DOHH2 (cell line): Measurements from ENCODE around the gene UBTD2.

Source experiments
- H3F3A ChIP-seq: fragments of 200-600 bp; sonication (generic), shearing (Covaris generic); 2 replicates; pipeline ENCODE4 v1.6.0; 2016; ENCODE audit warnings: antibody characterized with exemption, mild to moderate bottlenecking; ENCODE audit not compliant: control insufficient read depth, insufficient read depth
- H3K27ac ChIP-seq: fragments of 200-600 bp; sonication (generic); 2 replicates; pipeline ENCODE4 v1.5.1; 2014; ENCODE audit warnings: low read depth, mild to moderate bottlenecking, low read length, moderate library complexity
- H3K27me3 ChIP-seq: fragments of 200-600 bp; sonication (generic); 2 replicates; pipeline ENCODE4 v1.6.1; 2014; ENCODE audit warnings: mild to moderate bottlenecking, low read length, mixed read lengths; ENCODE audit not compliant: control insufficient read depth
- H3K36me3 ChIP-seq: fragments of 200-600 bp; sonication (generic); 2 replicates; pipeline ENCODE4 v1.6.1; 2014; ENCODE audit warnings: mild to moderate bottlenecking, low read length, moderate library complexity, mixed read lengths; ENCODE audit not compliant: control insufficient read depth
- H3K4me1 ChIP-seq: fragments of 200-600 bp; sonication (generic); 2 replicates; pipeline ENCODE4 v1.6.1; 2014; ENCODE audit warnings: mild to moderate bottlenecking, low read length, mixed read lengths; ENCODE audit not compliant: control insufficient read depth
- H3K4me2 ChIP-seq: fragments of 200-600 bp; sonication (generic); 2 replicates; pipeline ENCODE4 v1.6.0; 2014; ENCODE audit warnings: mild to moderate bottlenecking, low read length, moderate library complexity
- H3K4me3 ChIP-seq: fragments of 200-600 bp; sonication (generic); 2 replicates; pipeline ENCODE4 v1.5.1; 2014; ENCODE audit warnings: mild to moderate bottlenecking, low read length, mixed read lengths
- H3K79me2 ChIP-seq: fragments of 200-600 bp; sonication (generic); 2 replicates; pipeline ENCODE4 v1.6.1; 2014; ENCODE audit warnings: mild to moderate bottlenecking, low read length, mixed read lengths; ENCODE audit not compliant: control insufficient read depth
- H3K9me2 ChIP-seq: fragments of 200-600 bp; sonication (generic); replicated peaks from 2 replicates; pipeline ENCODE4 v1.6.1; 2014; ENCODE audit warnings: mild to moderate bottlenecking, low read length, mixed read lengths; ENCODE audit not compliant: control insufficient read depth
- H3K9me3 ChIP-seq: fragments of 200-600 bp; sonication (generic); 2 replicates; pipeline ENCODE4 v1.6.1; 2014; ENCODE audit warnings: antibody characterized with exemption, low read length, mixed read lengths; ENCODE audit not compliant: control insufficient read depth, insufficient read depth
- H4K20me1 ChIP-seq: fragments of 200-600 bp; sonication (generic); 2 replicates; pipeline ENCODE4 v1.6.0; 2014; ENCODE audit warnings: low read depth, mild to moderate bottlenecking, antibody characterized with exemption, low read length, moderate library complexity; ENCODE audit not compliant: control insufficient read depth, insufficient read depth
- EZH2phosphoT487 ChIP-seq: fragments of 200-600 bp; sonication (generic); IDR thresholded peaks from 2 replicates; pipeline ENCODE4 v1.6.1; 2017; ENCODE audit warnings: borderline replicate concordance, mild to moderate bottlenecking, antibody characterized with exemption, low read length, moderate library complexity, mixed read lengths
- TF ChIP-seq, protein P1 (sequence below): fragments of 200-600 bp; sonication (generic); IDR thresholded peaks from one replicate; pipeline ENCODE4 v1.5.1; 2014; ENCODE audit warnings: antibody characterized with exemption, mild to moderate bottlenecking, low read depth, low read length; ENCODE audit not compliant: poor library complexity, severe bottlenecking

The UBTD2 gene

DNA sequence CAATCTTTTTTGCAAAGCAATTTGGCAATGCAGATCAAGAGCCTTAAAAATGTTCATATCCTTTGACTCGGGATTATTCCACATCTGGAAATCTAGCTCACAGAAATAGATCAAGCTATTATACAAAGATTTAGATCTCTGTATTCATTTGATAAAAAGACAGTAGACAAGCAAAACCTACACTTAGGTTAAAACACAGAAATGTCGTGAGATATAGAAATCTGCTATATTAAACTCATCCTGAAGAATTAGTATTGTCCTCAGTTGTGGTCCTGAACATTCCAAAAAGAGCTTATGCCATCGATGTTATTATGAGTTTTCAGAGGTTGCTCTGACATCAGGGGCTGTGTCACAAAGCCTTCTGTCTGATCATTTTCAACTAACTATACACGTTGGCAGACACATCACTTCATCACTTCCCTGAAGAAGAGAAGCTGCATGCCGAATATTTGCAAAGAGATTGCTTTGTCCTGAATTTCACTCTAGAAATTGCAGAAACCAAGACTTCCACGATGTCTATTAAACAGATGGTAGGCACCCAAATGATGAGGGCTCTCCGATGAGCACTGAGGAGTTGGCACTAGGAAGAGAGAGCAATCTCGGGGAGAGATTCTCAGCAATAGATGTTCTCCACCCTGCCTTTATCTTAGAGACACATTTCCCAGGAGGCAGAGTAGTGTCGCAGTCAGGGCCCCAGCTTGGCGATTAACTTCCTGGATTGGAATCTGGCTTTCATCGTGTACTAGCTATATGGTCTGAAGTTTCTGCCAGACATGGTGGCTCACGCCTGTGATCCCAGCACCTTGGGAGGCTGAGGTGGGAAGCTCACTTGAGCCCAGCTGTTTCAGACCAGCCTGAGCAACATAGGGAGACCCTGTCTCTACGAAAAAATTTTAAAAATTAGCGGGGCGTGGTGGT lies 1.9 kb upstream of the UBTD2 start:
- Histone ChIP-seq H3K9me3 (no peaks in the 10 kb centered on the region), H3K27ac (peak overlapping the region; percentile 69), H4K20me1 (0 out of 2 replicates have a peak, but pooled peaks cover 6% of the 10 kb centered on the region), H3K4me3 (peak overlapping the region; percentile 92), H3K9me2 (no peaks in the 10 kb centered on the region), H3K4me2 (peak overlapping the region; percentile 86), H3K79me2 (peaks cover 29% of the 10 kb centered on the region), H3K27me3 (no peaks in the 10 kb centered on the region), H3K4me1 (peaks cover 44% of the 10 kb centered on the region), H3F3A (peaks cover 10% of the 10 kb centered on the region), H3K36me3 (peaks cover 20% of the 10 kb centered on the region)
- TF ChIP-seq, protein P1, sequence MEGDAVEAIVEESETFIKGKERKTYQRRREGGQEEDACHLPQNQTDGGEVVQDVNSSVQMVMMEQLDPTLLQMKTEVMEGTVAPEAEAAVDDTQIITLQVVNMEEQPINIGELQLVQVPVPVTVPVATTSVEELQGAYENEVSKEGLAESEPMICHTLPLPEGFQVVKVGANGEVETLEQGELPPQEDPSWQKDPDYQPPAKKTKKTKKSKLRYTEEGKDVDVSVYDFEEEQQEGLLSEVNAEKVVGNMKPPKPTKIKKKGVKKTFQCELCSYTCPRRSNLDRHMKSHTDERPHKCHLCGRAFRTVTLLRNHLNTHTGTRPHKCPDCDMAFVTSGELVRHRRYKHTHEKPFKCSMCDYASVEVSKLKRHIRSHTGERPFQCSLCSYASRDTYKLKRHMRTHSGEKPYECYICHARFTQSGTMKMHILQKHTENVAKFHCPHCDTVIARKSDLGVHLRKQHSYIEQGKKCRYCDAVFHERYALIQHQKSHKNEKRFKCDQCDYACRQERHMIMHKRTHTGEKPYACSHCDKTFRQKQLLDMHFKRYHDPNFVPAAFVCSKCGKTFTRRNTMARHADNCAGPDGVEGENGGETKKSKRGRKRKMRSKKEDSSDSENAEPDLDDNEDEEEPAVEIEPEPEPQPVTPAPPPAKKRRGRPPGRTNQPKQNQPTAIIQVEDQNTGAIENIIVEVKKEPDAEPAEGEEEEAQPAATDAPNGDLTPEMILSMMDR = no peak
- TF ChIP-seq EZH2phosphoT487 = no peak

DNA sequence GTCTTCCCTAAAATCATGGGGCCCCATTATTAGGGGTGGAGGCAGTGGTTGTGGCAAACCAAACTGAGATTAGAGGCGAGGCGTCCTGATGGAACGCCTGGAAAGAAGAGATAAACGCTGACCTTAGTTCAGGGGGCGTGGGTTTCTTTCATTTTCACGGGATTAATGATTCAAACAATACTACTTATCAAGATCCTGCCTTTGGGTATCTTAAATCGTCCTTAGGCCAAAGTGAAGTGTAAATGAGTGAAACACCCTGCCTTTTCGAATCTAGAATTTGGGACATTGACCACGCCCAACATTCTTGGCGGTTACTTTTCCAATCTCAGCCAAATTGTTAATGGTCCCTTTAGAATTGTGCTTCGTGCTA lies 1.0 kb upstream of the UBTD2 start:
- H3K36me3 ChIP-seq = peaks cover 20% of the 10 kb centered on the region
- H3K4me2 ChIP-seq = peak overlapping the region; percentile 86
- peaks cover 44% of the 10 kb centered on the region for H3K4me1 ChIP-seq
- peak overlapping the region; percentile 92 for H3K4me3 ChIP-seq
- H3K9me2 ChIP-seq = no peaks in the 10 kb centered on the region
- peak overlapping the region; percentile 69 for H3K27ac ChIP-seq
- H3F3A ChIP-seq = peaks cover 10% of the 10 kb centered on the region
- TF ChIP-seq EZH2phosphoT487 = no peak
- TF ChIP-seq, protein P1 = no peak
- H3K9me3 ChIP-seq = no peaks in the 10 kb centered on the region
- H3K27me3 ChIP-seq = no peaks in the 10 kb centered on the region
- peaks cover 38% of the 10 kb centered on the region for H3K79me2 ChIP-seq
- H4K20me1 ChIP-seq = 0 out of 2 replicates have a peak, but pooled peaks cover 6% of the 10 kb centered on the region

DNA sequence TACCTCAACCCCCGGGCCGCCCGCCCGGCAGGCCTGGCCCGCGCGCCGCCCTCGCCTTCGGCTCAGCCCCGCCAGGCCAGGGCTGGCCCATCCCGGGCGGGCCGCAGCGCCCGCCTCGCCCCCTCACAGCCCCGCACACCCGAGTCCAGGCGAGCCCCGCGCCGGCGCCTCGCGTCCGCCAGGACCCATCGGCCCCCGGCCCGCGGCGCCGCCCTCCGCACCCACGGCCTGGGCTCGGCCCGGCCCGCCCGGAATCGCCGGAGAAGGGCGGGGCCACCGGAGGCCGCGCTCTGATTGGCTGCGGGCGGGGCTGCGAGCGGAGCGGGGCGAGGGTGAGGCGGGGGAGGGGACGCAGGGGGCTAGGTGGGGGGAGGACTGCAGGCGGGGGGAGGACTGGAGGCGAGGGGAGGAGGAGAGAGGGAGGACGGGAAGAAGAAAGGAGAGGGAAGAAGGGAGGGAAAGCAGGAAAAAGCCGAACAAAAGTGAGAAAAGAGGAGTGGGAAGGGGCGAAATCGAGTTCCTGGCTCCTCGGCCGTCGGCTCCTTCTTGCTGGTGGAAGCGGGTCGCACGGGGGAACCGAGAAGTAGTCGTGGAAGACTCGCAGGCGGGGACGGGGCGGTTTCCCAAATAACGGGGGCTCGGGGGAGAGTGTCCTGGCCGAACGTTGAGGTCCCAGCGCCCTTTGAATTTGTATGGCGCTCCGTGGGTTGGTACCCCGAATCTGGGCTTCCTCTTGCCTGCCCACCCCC lies 472 bp upstream of the UBTD2 start:
- H3K36me3 ChIP-seq = peaks cover 24% of the 10 kb centered on the region
- no peaks in the 10 kb centered on the region for H3K27me3 ChIP-seq
- no peaks in the 10 kb centered on the region for H3K9me3 ChIP-seq
- H3K9me2 ChIP-seq = no peaks in the 10 kb centered on the region
- peaks cover 10% of the 10 kb centered on the region for H3F3A ChIP-seq
- H3K4me2 ChIP-seq = peak overlapping the region; percentile 86
- H3K27ac ChIP-seq = peak overlapping the region; percentile 69
- H3K4me1 ChIP-seq = peaks cover 44% of the 10 kb centered on the region
- H3K79me2 ChIP-seq = peaks cover 44% of the 10 kb centered on the region
- H3K4me3 ChIP-seq = peak overlapping the region; percentile 92
- no peak for TF ChIP-seq EZH2phosphoT487
- TF ChIP-seq, protein P1 = no peak
- H4K20me1 ChIP-seq = 0 out of 2 replicates have a peak, but pooled peaks cover 6% of the 10 kb centered on the region
